ENCODE data around the gene CCDC187.

DNA sequence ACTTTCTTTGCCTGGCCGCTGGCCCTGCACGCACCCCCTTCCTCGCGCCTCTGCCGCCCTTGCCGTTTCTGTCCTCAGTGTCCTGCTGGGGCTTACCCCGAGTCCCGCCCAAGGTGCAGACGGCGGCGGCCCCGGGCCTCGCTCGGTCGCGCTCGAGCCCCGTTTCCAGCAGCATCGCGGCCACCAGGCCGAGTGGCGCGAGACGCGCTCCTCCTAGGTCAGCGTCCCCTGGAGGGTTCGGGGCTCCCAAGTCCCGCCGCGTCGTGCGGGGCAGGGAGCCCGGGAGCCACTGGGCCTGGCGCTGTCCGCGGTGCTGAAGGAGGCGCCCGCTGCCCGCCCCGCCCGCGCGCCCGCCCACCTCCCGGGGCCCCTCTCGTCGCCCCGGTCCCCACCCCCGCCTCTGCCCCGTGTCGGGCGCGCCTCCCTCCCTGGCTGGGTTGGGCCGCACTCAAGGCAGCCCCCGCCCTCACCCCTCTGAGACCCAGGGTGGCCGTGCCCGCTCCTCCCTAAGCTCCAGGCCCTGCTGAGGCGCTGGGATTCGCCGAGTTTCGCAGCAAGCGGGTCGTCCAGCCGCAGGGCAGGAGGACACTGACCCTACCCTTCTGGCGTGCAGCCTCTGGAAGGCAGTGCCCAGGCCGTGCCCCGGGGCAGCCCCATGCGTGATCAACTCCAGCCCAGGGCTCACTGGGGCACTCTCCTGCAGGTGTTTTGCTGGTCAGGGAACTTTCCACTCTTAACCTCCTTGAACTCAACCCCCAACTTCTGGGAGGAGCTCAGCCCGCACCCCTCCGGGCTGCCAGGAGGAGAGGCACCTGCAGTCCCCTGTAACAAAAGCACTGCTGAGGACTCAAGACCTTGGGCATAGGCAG lies 98.8 kb downstream of the CCDC187 start, which contains the start of gene LHX3:
- TF ChIP-seq POLR2A (IDR thresholded peaks at IDR 0.05) (no peak), EP300 (IDR thresholded peaks at IDR 0.05; ENCODE audit: low read depth) (no peak), POLR2AphosphoS5 (IDR thresholded peaks at IDR 0.05) (no peak)
- TF ChIP-seq, protein P1, sequence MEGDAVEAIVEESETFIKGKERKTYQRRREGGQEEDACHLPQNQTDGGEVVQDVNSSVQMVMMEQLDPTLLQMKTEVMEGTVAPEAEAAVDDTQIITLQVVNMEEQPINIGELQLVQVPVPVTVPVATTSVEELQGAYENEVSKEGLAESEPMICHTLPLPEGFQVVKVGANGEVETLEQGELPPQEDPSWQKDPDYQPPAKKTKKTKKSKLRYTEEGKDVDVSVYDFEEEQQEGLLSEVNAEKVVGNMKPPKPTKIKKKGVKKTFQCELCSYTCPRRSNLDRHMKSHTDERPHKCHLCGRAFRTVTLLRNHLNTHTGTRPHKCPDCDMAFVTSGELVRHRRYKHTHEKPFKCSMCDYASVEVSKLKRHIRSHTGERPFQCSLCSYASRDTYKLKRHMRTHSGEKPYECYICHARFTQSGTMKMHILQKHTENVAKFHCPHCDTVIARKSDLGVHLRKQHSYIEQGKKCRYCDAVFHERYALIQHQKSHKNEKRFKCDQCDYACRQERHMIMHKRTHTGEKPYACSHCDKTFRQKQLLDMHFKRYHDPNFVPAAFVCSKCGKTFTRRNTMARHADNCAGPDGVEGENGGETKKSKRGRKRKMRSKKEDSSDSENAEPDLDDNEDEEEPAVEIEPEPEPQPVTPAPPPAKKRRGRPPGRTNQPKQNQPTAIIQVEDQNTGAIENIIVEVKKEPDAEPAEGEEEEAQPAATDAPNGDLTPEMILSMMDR (IDR thresholded peaks at IDR 0.05): no peak

Measured in transverse colon (tissue), 4 donors.